HG02981 (cell line): Measurements from ENCODE around the gene DNER.

ENCODE experiments used
- ATAC-seq: cut with Tn5 transposase; IDR thresholded peaks from one replicate; pipeline ENCODE4 v1.9.1; 2021; ENCODE audit warnings: mild to moderate bottlenecking, moderate library complexity; ENCODE audit not compliant: unreplicated experiment

Gene DNER

DNA sequence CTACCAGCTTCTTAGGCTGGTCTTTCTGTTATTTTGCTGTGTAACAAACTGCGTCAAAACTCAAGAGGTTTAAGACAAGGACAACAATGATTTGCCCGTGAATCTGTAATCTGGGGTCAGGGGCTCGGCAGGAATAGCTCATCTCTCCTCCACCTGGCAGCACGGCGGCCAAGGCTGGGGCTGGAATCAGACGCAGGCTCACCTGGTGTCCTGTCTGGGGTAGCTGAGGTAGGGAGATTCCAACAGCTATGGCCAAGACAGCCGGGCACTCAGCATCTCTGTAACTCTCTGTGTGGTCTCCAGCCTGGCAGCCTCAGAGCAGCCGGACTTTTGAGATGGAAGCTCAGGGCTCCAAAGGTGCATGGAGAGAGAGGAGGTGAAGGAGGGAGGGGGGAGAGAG is 42.3 kb downstream of the DNER start:
- ATAC-seq = no peak

DNA sequence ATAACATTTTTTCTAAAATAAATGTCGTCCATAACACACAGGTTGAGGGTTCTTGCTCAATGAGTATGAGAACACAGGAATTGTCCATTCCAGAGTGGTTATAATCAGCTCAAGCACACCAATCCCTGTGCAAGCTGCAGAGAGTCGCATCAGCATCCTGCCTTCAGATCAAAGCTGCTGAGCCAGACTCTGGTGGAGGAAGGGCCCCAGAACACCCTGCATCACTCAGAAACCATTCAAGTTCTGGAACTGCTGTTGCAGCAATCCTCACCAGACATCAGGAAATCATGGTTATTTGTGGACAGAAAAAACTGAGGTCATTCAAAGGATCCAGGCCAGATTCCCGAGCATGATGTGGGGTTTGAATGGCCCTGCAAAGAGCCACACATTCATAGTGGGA is 44.5 kb downstream of the DNER start:
- ATAC-seq = no peak

GRCh38 chr2:229666811-229667210 is 47.5 kb downstream of the DNER start:
- ATAC-seq = no peak

DNA sequence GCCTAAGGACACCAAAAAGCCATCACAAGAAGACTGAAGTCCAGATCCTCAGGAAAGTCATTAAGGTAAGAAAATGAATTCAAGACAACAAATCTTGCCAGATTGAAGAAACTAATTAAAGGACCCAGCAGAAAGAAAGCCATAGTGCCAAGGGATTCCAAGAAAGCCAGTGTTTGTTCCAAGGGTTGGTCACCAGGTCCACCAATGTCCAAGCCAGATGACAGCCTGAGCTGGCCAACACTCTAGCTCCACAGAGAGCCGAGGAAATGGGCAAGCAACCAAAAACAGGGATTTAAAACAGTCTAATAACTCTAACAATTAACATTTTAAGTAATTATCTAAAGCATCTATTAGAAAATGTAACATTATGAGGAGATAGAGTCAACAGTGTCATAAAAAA is 49.2 kb downstream of the DNER start:
- no peak for ATAC-seq

DNA sequence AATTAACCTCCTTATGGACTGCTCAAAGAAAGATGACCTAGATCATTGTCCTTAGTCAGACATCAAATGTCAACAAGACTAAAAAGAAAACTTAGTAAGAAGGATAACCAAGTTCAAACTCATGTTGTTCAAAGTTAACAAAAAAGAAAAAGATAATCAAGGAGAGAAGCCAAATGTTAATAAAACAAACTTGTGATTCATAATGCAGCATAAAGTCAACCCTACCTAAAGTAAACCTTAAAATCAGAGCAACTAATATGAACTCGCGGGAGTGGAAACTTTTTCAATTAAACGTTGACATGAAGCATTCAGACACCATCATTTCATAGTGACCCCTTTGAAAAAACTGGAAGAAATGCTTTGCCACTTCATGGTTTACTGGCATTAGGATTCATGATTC is 52.9 kb downstream of the DNER start:
- ATAC-seq = no peak

- ATAC-seq = no peak
These were observed 53.4 kb downstream of the DNER start for GRCh38 chr2:229660951-229661350.

- no peak for ATAC-seq
These were observed 54.0 kb downstream of the DNER start for GRCh38 chr2:229660391-229660790.

DNA sequence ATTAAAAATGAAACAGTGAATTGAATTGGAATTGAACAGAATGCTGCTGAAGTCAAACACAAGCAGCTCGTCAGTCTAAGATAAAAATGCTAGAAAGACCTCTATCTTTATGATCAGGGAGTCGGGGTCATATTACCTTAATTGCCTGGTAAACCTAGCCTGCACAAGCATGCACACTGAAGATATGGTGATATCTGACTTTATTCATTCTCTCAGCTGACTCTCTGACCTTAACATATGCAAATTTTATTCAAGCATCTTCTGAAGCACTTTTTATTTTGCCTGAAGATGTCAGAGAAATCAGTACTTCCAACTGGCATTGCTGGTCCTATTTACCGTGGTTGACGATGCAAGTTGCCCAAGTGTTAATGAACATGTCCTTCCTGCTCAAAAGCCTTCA is 56.4 kb downstream of the DNER start:
- ATAC-seq = no peak

GRCh38 chr2:229654437-229654836 is 59.9 kb downstream of the DNER start:
- ATAC-seq = no peak

DNA sequence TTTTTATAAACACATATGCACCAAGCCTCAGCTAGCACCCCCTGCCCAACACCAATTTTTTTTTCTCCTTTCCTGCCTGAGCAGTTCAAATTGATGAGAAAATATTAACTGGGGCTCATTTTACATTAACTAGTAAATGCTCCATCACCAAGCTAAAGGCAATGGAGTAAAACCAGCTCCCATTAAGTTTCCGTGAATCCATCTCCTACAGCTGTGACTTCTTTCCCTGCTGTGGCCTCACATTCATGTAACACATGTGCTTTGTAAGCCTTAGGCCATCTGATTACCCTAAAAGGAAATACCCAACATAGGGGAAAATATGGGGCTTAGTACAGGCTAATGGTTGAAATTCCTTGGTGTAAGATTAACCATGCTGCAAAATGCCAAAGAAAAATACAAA is 60.8 kb downstream of the DNER start:
- ATAC-seq = no peak

DNA sequence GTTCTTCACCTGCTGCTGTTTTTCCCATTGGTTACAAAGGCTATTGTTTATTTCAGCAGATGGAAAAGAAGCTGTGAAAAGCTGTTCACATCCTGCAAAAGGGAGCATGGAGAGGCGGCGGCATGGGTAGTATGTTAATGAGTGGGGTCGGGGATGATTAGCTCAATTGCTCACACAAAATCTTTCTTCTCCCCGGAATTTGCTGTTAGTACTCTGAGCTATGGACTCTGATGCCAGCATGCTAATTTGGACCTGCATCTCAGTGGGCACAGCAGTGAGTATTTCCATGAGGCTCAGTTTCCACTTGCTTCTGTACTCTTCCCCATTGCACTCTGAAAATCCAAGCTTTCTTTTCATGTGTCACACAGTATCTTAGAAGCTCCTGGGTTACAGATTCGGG is 61.6 kb downstream of the DNER start:
- ATAC-seq = no peak

- no peak for ATAC-seq
These were observed 63.5 kb downstream of the DNER start for GRCh38 chr2:229650901-229651300.

DNA sequence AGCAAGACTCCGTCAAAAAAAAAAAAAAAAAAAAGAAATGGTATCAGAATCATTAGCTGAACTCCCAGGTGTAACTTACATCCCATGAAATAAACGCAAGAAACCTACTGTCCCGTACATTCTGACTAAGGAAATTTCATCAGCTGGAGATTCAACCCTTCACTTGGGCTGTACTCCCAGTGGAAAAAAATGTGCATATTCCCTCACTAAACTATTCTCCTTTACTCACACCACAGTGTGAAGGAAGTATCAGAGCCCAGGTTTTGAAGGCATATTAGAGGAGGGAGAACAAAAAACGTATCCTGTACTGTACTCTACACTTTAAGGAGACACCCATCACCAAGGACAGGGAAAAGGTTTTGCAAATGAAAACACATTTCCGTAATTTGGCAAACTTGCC is 64.3 kb downstream of the DNER start:
- no peak for ATAC-seq

- ATAC-seq = no peak
These were observed 68.1 kb downstream of the DNER start for GRCh38 chr2:229646186-229646723.

DNA sequence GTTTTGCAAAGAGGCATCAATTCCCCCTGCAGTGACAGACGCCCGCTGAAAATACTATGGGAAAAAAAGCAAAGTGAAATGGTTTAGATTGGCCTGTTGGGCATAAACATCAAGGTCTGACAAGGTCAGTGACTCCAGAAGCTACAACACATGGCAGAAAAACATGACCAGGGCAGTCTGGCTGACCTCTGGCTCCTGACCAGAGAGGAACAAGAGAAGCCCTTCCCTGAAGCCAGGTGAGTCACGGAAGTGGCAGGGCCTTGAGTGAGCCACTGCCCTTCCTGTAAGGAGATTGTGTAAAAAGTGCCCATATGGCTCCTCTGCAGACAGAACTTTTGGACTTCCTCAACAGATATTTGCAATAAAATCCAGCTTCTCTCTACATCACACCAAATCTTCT is 72.0 kb downstream of the DNER start:
- no peak for ATAC-seq

GRCh38 chr2:229641676-229642075 is 72.7 kb downstream of the DNER start:
- ATAC-seq = no peak

GRCh38 chr2:229640636-229641035 is 73.7 kb downstream of the DNER start:
- ATAC-seq = no peak

DNA sequence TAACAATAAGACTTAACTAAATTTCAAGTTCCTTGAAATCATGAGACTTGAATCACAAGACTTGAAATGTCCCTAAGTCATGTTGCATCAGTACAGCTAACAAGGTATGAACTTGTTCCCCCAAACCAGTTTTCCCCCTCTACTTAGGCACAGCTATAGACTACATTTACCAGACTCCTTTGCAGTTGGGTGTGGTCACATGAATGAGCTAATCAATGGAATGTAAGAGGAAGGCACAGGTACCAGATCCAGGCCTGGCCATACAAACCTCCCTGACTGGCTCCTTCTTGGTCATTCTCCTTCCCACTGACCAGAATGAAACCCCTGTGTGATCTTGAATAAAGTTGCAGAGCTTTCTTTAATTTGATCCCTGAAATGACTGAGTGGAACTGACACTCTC is 77.8 kb downstream of the DNER start:
- no peak for ATAC-seq

GRCh38 chr2:229635371-229635680 is 79.0 kb downstream of the DNER start:
- ATAC-seq = no peak

- ATAC-seq = no peak
These were observed 79.6 kb downstream of the DNER start for GRCh38 chr2:229634601-229635370.

GRCh38 chr2:229633556-229633955 is 80.8 kb downstream of the DNER start:
- ATAC-seq = no peak

- ATAC-seq = no peak
These were observed 85.3 kb downstream of the DNER start for GRCh38 chr2:229629039-229629438.

GRCh38 chr2:229627728-229628127 is 86.6 kb downstream of the DNER start:
- ATAC-seq = no peak
